Embryonic facial prominence (tissue), 1 donor: Measurements from ENCODE around the gene TMEM269.

ENCODE experiments used
- DNase-seq: peaks from one replicate; pipeline ENCODE4 v3.0.0-alpha.2; 2016; ENCODE audit errors: extremely low spot score

The TMEM269 gene, protein sequence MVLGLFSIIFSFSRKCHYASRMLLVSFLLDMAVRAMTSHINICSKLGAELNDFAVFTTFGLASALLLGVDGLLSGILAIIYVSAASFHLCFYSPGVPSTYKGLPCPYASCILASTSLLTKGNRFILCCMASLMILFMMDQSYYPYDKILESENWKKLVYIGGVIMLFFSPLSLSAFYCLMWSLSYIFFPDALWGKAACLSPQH

DNA sequence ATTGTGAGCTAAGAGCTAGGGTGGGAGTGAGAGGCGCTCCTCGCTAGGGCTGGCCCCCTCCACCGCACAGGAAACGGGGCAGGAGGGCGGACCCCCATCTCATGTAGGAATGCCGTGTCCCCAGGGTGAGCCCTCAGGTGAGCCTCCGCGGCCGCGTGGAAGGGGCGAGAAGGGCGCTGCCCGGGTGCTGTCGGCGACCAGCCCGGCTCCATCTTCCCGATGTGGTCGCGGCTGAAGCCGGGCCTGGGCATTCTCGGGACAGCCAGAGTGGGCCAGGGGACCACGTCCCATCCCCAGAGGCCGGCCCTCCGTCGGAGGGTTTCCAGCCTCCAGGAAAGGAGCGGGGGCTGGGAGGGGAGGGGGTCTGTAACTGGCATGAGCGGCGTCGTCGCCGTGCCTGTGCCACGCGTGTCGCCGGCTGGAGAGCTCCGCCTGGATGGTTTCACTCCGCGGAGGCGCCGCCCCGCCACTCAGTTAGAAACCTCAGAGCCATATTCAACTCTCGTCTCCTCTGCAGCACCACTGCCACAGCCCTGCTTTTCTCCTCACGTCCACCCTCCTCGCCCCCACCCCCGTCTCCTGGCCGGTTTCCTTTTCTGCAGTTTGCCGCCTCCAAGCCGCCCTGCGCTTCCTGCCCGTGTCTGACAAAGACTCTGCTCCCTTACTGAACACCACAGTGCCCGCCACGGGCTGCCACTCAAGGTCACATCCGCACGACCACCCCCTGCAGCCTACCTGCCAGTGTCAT is at the start of gene TMEM269:
TSS of gene TMEM269 (plus strand) at position 46 of the 748 bp plus-strand sequence. CDS start 4,903 bp downstream, outside the sequence.
- no peak for DNase-seq

DNA sequence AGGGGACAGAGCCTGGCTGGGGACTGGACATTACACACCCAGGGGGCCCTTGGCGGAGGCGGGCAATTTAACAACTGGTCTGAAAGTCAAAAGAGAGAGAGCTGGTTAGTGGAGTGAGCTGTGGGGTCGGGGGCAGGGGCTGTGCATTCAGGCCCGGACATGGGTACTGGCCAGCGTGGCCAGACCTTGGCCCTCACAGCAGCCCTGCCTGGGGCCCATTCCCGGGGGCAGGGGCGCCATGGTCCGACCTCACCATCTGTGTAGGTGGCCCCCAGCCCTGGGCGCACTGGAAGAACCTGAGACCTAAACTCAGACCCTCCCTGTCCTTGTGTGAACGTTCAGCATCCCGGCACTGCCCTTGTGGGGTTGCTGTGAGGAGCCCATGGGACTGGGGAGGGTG is 49.7 kb upstream of the TMEM269 start:
- no peak for DNase-seq

DNA sequence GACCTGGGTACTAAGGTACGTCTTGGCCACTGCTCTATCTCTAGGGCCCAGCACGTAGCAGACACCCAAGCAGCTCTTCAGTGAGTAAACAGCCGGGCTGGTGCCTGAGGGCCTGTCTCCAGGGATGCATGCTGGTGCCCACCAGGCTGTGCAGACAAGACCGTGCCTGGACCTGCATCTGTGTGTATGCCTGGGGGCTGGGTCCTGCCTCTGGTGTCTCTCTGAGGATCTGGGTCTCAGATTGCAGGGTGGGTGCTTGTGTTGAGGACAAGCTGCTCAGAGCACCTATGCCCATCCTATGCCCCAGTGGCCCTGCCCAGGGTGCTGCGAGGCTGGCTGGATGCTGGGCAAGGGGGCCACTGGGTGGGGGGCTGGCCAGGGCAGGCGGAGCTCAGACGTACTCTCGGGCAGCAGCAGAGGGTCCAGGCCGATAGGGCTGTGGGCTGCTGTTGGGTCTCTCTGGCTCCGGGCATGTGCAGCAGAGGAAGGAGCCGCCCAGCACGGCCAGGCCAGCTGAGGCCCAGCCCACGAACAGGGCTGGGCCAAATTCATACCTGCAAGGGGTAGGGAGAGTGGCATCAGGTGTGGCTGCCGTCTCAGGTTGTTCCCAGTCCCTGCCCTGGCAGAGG is 49.2 kb upstream of the TMEM269 start:
- no peak for DNase-seq

DNA sequence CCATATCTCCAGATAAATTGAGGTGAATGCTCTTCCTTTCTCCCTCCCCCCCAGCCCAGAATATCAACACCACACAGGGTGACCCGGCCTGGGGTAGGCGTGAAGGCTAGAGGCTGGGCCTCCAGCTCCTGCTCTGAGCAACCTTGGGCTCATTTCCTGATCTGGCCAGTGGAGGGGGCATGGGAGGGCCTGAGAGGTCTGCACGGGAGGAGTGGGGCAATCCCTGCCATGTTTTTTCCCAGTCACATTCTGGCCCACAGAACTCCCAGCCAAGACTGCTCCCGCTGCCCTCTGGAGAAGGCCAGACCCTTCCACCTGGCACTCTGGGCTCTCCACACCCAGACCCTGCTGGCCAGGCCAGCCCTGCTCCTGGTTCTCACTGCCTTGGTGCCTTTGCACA is 48.6 kb upstream of the TMEM269 start:
- DNase-seq = no peak

DNA sequence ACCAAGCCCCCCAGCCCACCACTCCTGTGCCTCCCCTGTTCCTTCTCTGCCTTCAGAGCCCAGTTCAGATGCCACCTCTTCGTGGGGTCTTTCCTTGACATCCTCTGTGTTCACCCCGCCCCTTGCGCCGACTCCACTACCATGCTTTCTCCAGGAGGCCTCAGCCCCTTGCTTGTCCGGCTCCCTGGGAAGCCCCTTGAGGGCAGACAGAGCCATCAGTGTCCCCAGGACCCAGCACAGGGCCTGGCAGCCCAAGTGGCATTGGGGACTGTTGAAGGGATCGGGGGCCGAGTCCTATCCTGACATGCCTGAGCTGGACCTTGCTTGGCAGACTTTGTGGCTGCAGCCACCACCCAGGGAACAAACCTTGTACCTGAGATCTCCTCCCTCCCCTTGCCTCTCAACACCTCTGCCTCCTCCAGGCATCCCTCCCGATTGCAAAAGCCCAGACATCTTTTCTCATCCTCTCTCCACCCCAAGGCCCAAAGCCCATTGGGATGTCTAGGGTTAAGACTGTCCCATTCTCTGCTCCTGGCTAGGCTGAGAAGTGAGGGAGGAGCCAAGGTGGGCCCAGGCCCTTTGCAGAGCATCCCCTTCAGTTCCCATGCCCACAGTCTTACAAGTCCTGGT is 48.1 kb upstream of the TMEM269 start:
- DNase-seq = no peak

DNA sequence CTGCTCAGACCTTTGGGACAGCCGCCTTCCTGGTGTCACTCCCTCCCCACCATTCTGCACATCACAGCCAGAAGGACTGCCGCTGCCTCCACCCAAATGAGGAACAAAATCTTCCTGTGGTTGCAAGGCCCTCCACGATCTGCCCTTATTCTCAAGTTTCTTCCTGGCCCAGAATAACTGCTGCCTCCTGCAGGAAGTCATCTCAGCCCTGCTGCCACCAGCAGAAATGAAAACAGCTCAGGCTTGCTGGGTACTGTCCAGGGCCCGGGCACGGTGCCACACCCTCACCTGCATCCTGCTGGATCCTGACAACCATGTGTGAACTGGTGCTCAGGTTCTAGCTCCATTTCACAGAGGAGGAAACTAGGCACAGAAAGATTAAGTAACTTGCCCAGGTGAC is 47.5 kb upstream of the TMEM269 start:
- no peak for DNase-seq

DNA sequence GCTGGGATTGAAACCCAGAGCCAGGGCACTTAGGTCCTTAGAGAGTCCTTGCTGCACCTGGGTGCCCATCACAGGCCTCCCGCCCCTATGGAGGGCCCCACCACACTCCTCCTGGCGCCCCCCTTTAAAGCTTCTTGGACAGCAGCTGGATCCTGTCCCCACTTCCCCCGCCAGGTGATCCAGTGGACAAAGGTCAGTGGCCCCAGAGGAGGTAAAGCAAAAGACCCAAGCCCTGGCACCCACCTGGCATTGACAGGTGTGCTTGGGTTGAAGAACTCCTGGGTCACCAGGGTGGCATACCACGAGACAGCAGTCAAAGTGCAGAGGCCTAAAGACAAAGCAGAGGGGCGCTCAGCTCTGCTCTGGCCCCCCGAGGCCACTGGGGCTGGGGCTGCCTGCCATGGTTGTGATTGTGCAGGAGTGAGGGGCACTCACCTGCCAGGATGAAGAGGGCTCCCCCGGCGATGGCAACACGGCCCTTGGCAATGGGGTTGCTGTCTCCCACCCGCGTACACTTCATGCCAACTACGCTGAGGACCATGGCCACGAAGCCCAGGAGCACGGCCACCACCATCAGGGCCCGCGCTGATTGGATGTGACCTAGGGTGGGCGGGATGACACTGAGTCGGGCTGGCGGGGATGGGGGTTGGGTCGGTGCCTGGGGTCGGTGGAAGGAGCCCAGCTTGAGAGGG is 46.7 kb upstream of the TMEM269 start:
- DNase-seq = no peak

DNA sequence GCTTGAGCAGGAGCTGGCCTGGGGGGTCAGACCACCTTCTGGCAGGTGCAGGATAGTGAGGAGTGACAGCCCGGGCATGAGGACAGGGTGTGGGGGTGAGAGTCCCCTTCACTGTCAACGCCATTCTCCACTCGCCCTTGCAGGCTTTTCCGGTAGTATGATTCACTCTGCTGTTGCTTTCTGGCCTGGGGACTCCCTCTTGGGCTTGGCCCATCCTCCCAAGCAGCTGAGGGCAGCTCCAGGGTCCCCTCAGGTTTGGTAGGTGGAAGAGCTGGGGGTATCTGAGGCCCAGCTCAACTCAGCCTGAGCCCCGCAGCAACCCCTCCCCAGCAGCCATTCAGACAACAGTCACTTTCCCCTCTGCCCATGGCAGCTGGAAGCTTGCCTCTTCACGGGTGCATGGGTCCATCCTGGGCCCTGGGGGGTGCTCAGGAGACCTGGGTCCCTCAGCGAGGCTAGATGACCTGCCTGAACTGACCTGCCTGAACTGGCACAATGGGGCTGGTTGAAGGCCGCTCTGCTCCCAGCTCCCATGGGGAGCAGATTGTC is 46.0 kb upstream of the TMEM269 start:
- no peak for DNase-seq

DNA sequence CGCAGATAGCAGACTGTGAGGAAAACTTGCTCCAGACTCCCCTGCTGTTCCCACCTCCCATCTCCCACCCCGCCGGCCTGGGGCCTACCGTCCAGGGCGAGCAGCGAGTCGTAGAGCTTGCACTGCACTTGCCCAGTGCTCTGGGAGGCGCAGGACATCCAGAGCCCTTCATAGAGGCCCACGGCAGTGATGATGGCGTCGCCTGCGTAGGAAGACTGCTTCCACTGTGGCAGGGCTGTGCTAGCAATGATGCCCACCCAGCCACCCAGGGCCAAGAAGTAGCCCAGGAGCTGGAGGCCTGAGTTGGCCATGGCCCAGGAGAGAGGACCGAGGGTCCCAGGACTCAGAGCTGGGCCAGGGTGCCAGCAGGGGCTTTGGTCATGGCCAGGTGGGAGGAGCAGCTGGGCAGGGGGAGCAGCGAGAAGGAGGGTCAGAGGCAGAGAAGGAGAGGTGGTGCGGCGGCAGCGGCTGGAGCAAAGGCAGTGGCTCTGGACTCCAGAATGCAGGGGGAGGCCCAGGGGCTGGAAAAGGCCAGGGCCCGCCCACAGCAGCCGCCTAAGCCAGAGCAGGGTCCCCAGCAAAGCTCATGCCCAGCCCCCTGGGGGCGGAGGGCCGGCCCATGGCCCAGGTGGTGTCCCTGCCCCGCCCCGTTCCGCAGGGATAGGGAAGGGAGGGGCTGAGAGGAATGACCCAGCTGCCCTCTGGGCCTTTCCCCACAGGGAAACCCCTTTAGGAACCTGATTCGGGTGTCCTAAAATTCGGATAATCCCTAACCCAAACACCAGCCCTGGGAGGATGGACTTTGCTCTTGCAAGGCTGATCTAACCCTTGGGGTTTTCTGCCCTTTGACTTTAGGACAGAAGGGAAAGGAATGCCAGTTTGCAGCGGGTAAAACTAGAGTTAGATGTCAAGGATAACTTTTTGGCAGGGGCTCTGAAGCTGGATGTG is 44.8 kb upstream of the TMEM269 start, which contains the start of gene CLDN19:
TSS of gene CLDN19 (minus strand) at position 484 of the 948 bp plus-strand sequence. CDS start at position 311, 173 bp downstream.
- DNase-seq = no peak

DNA sequence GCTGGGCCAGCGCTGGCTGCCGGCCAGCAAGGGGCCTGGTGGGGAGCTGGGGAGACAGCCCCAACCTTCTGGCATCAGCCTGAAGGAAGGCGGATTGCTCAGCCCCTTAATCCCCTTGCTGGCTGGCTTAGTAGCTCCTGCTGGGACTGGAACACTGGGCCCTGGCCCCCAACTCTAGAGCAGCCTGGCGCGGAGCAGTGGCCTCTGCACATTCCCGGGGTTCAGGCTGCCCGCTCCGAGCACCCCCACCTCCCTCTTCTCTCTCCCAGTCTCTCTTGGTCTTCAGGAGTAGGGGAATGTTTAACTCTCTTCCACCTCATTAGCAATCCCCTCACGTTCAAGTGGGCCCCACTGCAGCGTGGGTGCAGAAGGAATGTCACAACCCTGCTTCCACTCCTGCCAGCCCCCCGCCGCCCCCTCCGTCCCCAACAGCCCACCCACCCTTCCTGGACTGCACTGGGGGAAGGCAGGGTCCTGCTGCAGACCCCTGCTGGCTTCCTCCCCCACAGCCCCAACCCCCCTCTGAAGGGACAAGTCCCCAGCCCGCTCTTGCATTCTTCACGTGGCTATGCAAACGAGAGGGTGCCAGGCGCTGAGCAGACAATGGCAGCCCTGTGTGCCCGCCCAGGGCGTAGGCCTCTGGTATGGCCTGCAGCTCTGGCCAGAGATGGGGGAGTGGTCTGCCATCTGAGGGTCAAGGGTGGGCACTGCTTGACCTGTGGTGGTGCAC is 43.8 kb upstream of the TMEM269 start:
- DNase-seq = no peak

DNA sequence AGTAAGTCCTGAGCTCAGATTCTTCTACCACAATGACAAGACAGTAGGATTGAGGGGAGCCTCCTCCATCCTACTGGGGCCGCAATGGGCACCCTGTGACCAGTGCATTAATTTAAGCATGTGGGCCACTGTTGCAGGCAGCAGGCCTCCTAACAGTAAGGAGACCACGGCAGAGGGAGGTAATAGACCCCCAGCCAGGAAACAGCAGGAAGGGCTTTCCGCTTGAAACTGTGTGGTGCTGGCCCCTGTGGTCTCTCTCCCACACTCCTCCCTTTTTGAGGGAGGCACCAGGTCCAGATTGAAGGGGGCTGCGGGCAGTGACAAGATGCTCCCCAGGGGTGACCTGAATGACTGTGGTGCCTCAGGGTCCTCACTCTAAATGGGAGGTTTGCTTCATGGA is 43.1 kb upstream of the TMEM269 start:
- DNase-seq = no peak

DNA sequence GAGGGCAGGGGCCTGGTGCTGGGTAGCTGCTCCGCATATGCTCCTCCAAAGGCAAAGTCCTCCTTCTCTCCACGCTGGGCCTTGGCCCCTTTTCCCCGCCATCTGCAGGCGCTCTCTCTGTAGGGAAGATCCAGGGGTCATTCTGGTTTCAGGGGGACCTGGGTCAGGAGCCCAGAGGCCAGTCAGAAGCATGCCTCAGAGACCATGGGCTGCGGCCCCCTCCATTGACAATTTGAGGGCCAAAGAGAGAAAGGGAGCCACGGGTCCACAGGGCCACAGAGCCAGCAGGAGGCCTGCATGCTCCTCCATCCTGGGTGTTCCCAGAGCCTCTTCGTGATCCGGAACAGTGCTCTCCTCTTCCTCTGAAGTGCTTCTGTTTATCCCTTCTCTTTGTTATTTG is 42.6 kb upstream of the TMEM269 start:
- DNase-seq = no peak

DNA sequence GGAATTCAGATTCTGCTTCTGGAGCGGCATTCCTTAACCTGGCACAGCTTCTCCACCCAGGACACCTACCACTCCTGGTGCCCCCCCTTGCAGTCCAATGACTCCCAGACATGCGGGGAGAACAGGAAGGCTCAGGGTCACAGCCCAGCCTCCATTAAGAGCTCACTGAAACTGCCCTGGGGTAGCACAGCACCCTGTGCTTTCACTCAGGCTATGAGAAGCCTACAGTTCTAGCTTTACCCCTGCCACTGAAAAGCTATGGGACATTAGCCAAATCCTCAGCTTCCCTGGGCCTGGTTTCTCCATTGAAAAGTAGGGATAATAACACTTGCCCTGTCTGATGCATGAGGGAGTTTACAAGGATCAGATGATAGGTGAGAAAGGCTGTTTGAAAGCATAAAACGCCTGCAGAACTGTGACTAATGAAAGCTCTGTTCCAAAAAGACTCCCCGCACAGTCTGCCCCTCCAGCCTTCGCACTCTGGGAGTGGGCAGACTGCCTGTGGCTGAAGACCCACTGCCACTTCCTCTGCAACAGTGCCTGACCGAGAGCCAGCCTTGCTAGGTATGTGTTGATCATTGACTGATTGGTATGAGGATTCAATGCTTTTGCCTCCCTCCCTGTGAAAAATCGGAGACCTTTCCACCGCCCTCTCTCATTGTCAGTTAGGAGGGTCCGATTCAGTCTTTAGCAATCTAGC is 42.0 kb upstream of the TMEM269 start:
- no peak for DNase-seq

DNA sequence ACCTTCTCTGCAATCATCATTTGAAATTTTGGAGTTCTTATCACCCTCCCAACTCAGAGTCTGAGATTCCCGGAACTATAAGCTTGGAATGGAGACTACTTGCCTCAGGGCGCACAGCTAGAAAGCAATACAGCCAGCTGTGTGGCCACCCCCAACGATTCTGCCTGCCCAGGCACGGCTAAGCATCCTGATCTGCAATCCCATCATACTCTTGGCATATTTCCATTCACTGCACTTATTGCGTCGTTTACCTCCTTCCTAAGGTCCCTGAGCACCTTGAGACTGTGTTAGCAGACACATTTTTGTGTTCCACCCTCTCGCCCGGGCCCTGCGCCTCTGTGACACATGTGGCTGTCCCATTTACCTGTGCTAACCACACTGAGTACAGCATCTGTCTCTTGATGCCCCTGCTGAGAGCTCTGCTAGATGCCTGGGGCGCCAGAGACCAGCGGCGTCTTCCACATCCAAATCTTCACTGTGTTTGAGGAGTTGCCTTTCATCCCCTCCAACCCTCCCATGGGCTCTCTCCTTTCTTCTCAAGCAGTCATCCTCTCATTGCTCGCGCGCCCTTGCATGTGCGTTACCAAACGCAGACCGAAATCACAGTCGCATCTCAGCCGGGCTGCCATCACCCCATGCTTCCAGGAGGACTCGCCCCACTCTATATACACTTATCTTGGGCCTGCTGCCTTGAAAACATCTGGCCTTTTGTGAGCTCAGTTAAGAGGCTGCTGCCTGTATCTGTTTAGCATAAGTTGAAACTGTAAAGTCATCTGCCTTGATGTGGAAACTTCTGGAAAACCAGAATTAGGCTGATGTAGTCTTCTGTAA is 41.3 kb upstream of the TMEM269 start:
- no peak for DNase-seq

DNA sequence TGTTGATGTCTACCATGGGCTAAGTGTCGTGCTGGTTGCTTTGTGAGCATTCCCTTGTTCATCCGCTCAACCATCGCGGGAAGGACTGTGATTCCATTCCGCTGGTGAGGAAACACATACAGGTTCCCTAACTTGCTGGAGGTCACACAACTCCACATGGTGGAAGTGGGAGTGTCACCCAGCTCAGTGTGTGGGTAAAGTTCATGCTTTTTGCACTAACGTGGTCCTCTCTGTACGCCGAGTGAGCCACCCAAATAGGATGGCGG is 40.7 kb upstream of the TMEM269 start:
- DNase-seq = no peak

DNA sequence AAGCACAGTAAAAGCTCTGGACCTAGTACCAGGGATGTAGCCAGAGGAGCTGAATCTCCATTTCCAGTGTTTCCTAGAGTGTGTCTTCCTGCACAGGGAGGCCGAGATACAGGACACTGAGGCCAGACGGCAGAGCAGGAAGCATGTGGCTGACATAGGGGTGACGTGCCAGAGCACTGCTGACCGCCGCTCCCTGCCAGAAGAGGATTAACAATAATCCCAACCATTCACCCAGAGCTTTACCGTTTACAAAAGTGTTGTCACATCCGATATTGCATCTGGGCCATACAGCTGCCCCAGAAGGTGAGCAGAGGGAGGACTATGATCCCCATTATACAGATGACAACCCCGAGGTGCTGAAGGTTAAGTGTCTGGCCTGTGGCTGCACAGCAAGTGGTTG is 38.9 kb upstream of the TMEM269 start:
- no peak for DNase-seq

DNA sequence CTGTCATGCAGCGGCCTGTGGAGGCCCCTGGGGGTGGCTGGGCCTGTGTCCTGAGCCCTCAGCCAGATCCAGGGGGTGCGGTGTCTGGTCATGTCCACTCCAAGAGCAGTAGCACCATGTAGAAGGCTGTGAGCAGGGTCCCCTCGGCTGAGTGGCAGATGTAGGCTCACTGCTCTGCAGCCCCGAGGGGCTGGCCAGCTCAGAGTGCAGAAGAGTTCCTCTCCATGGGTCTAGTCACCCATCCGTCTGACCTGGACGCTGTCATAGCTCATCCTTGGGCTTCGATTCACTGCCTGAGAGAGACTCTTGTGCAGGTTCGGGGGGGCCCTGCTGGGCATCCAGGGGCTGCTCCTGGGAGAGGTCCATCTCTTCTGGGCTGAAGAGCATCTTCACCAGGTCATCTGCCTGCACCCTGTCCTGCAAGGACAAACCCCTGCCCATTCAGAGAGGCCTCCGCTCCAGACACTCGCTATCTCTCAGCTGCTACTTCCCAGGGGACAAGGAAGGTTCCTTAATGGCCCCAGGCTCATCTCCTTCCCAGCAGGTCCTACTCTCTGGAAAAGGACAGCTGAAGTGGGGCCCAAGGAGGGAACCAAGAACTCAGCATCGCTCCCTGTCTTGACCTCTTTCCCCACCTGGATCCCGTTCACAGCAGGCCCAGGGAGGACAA is 38.2 kb upstream of the TMEM269 start:
- DNase-seq = no peak

DNA sequence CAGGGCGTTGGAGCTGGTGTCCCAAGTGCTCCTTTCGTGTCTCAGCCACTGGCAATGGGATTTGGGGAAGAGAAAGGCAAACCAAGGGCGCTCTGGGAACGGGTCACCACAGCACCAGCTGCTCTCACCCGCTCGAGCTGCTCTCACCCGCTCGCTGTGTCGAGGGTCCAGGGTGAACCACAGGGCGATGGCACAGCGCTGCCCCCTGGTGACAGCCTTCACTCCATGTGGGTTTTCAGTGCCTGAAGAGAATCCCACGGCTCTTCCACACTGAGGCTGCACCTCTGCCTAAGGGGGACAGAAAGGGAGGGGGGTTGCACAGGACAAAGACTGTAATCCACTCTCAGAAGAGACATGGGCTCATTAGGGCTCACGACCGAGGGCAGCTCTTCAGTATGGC is 37.7 kb upstream of the TMEM269 start:
- DNase-seq = no peak
